SK-N-MC (cell line): ENCODE measurements around the gene PDE4D.

Experiments
- DNase-seq: peaks from one replicate; pipeline ENCODE4 v3.0.0-alpha.2; 2011; ENCODE audit warnings: low read depth, low spot score
- H3K27ac ChIP-seq: fragments of 200-600 bp; sonication (generic); 2 replicates; pipeline ENCODE4 v1.5.1; 2016; ENCODE audit warnings: mixed run types
- H3K36me3 ChIP-seq: fragments of 200-600 bp; sonication (generic); 2 replicates; pipeline ENCODE4 v1.6.1; 2017; ENCODE audit warnings: antibody characterized with exemption, low read length, mixed read lengths; ENCODE audit not compliant: insufficient read depth
- H3K4me3 ChIP-seq: fragments of 200-600 bp; sonication (generic); 2 replicates; pipeline ENCODE4 v1.5.1; 2016
- H3K9ac ChIP-seq: fragments of 200-600 bp; sonication (generic); 2 replicates; pipeline ENCODE4 v1.8.0; 2017; ENCODE audit warnings: mixed run types, mixed read lengths; ENCODE audit not compliant: insufficient read length
- H3K9me3 ChIP-seq: fragments of 200-600 bp; sonication (generic); 2 replicates; pipeline ENCODE4 v1.6.1; 2017; ENCODE audit warnings: low read depth, mild to moderate bottlenecking, antibody characterized with exemption, low read length, moderate library complexity, mixed read lengths
- EZH2 ChIP-seq: fragments of 200-600 bp; sonication (generic); IDR thresholded peaks from one replicate; pipeline ENCODE4 v1.6.1; 2017; ENCODE audit warnings: antibody characterized with exemption
- FOXP2 ChIP-seq: optimal IDR thresholded peaks from 2 replicates; pipeline ENCODE3; 2011; ENCODE audit warnings: mild to moderate bottlenecking, moderate library complexity; ENCODE audit not compliant: insufficient read depth; ENCODE audit errors: extremely low read length, control extremely low read depth
- POLR2AphosphoS5 ChIP-seq: IDR thresholded peaks from 2 replicates; pipeline ENCODE4 v1.6.1; 2012; ENCODE audit warnings: mild to moderate bottlenecking, low read depth, low read length, borderline replicate concordance

Gene PDE4D

GRCh38 chr5:59772757-59773156 is 120.8 kb downstream of the PDE4D start:
- H3K9me3 ChIP-seq, result no peaks in the 10 kb centered on the region
- TF ChIP-seq POLR2AphosphoS5, result no peak
- TF ChIP-seq EZH2, result no peak
- no peak for TF ChIP-seq FOXP2
- no peak overlapping the region for H3K27ac ChIP-seq
- DNase-seq, result no peak
- H3K36me3 ChIP-seq, result no peaks in the 10 kb centered on the region
- H3K4me3 ChIP-seq, result no peak overlapping the region
- H3K9ac ChIP-seq, result no peak overlapping the region

DNA sequence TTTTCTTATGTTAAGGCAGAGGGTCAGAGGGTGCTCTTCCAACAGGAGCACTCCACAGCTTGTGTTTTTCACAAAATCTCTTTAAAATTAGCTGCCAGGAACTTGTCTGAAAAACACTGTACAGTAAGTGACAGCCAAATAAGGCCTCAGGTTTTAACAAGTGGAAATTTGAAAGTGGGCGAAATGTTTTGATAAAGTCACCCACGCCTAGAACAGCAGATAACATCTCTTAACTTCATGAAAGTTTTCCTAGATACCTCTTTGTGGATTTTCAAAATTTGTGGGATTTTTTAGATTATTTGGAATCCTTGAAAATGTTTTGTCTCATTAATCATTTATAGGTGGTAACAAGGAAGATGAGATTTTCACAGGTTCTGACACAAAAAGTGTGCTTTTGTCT is 121.3 kb downstream of the PDE4D start:
- no peak overlapping the region for H3K9ac ChIP-seq
- no peak overlapping the region for H3K4me3 ChIP-seq
- DNase-seq, result no peak
- H3K27ac ChIP-seq, result no peak overlapping the region
- H3K36me3 ChIP-seq, result no peaks in the 10 kb centered on the region
- no peak for TF ChIP-seq EZH2
- TF ChIP-seq FOXP2, result no peak
- TF ChIP-seq POLR2AphosphoS5, result no peak
- no peaks in the 10 kb centered on the region for H3K9me3 ChIP-seq

DNA sequence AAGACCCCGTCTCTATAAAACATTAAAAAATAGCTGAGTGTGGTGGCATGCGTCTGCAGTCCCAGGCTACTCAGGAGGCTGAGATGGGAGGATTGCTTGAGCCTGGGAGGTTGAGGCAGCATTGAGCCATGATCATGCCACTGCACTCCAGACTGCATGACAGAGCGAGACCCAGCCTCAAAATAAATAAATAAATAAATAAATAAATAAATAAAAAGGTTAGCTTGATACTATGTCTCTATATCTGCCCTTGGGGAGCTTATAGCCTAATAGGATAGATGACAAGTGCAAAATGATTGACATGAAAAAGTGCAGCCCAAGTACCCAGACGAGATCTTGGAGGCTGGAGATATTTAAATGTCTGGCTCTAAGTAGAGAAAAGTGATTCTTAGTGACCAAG is 122.6 kb downstream of the PDE4D start:
- H3K36me3 ChIP-seq, result no peaks in the 10 kb centered on the region
- no peak for DNase-seq
- TF ChIP-seq FOXP2 (no peak), POLR2AphosphoS5 (no peak), EZH2 (no peak)
- H3K4me3 ChIP-seq, result no peak overlapping the region
- H3K27ac ChIP-seq, result no peak overlapping the region
- no peak overlapping the region for H3K9ac ChIP-seq
- H3K9me3 ChIP-seq, result no peaks in the 10 kb centered on the region

DNA sequence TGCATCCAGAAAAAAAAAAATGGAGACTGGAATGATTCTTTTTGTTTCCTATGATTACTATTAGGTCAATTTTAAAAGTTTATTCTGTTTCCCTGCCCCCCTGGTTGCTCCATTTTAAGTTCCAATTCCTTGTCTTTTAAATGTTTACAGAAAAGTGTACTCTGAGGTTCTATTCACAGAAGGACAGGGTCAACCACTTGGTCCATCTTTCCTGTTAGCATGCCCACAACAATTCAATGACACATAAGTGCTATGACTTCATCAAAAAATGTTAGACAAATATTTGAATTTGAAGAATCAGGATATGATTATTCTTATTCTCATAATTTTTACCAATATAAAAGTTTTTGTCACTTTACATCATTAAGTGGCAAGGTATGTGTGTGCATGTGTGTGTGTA is 123.7 kb downstream of the PDE4D start:
- H3K9me3 ChIP-seq, result no peaks in the 10 kb centered on the region
- DNase-seq, result no peak
- no peak overlapping the region for H3K9ac ChIP-seq
- H3K4me3 ChIP-seq, result no peak overlapping the region
- TF ChIP-seq POLR2AphosphoS5 (no peak), EZH2 (no peak), FOXP2 (no peak)
- H3K27ac ChIP-seq, result no peak overlapping the region
- no peaks in the 10 kb centered on the region for H3K36me3 ChIP-seq

GRCh38 chr5:59769041-59769360 is 124.5 kb downstream of the PDE4D start:
- peak overlapping the region; percentile 47; the same call in 1 of the 2 replicates for H3K27ac ChIP-seq
- H3K9ac ChIP-seq, result peak overlapping the region; percentile 75
- H3K4me3 ChIP-seq, result peak overlapping the region; percentile 96
- TF ChIP-seq FOXP2, result no peak
- no peaks in the 10 kb centered on the region for H3K9me3 ChIP-seq
- H3K36me3 ChIP-seq, result no peaks in the 10 kb centered on the region
- no peak for DNase-seq

DNA sequence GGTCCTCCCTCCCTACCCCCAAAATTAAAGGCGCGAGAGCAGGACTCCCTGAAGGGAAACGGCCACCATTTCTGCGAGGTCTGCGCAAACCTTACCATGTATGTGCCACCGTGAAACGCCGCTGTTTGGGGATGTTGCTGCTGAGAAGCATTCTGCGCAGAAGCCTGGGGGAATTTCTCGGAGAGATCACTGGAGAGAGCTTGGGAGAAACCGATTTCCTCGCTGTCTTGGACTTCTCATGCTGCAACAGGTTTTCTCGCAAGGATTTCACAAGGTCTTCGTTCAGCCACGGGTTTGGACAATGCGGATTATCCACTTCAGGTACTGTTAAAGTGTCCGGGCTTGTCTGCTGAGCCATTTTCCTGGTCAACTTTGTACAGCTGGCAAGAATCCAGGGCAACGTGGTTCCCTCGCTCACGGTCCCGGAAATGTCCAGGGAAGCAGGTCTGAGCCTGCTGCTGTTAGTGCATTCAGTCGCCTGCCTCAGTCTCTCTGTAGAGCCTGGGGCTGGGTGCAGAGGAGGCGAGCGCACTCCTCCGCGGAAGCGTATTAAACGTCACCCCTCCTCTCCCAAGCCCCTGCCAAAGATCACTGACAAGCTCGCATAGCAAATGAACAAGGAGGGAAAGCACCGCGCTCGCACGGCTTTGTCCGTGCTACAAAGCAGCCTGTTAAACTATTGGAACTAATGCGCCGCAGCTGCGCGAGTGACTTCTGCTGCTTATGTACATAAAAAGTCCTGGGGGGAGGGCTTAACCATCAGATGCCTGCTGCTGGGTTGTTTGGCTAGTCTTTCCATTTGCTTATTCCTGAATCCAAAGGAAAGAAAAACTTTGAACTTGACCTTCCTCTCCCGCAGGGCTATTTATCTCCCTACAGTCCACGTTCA is 125.1 kb downstream of the PDE4D start:
- Histone ChIP-seq H3K4me3 (peak overlapping the region; percentile 96), H3K36me3 (no peaks in the 10 kb centered on the region), H3K27ac (peak overlapping the region; percentile 47; the same call in 1 of the 2 replicates), H3K9me3 (no peaks in the 10 kb centered on the region), H3K9ac (peak overlapping the region; percentile 75)
- 0 out of 2 replicates have a peak, but pooled peaks have one; percentile 26 for TF ChIP-seq POLR2AphosphoS5
- no peak for TF ChIP-seq EZH2
- peak; percentile 86 for DNase-seq

GRCh38 chr5:59767681-59768151 is 125.8 kb downstream of the PDE4D start:
- H3K9ac ChIP-seq, result peak overlapping the region; percentile 75
- no peak overlapping the region; the same call in 1 of the 2 replicates for H3K27ac ChIP-seq
- no peak for DNase-seq
- H3K4me3 ChIP-seq, result peak overlapping the region; percentile 96
- H3K36me3 ChIP-seq, result no peaks in the 10 kb centered on the region
- TF ChIP-seq EZH2, result no peak
- no peak for TF ChIP-seq FOXP2
- TF ChIP-seq POLR2AphosphoS5, result no peak
- no peaks in the 10 kb centered on the region for H3K9me3 ChIP-seq

DNA sequence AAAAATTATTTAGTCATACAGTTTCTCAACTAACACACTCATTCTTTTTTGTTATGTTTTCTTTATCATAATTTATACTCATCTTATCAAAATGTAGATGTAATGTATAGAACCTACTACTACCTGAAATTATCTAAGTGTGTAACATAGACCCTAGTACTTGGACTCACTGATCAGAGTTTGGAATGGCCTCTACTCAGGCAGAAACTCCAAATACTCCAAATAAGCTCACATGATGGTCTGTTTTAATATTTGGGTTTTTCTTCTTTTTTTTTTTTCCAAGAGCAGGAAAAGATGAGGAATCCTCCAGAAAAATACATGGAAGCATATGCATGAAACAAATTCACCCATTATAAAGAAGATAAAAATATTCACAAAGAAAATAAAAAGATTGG is 126.3 kb downstream of the PDE4D start:
- Histone ChIP-seq H3K36me3 (no peaks in the 10 kb centered on the region), H3K27ac (no peak overlapping the region; the same call in 1 of the 2 replicates), H3K4me3 (peak overlapping the region; percentile 96), H3K9me3 (no peaks in the 10 kb centered on the region), H3K9ac (peak overlapping the region; percentile 75)
- DNase-seq, result no peak
- TF ChIP-seq FOXP2, result no peak
- TF ChIP-seq POLR2AphosphoS5, result no peak
- no peak for TF ChIP-seq EZH2

- TF ChIP-seq FOXP2 (no peak), POLR2AphosphoS5 (no peak), EZH2 (no peak)
- H3K9ac ChIP-seq, result no peak overlapping the region
- H3K9me3 ChIP-seq, result no peaks in the 10 kb centered on the region
- no peaks in the 10 kb centered on the region for H3K36me3 ChIP-seq
- H3K4me3 ChIP-seq, result peak overlapping the region; percentile 96
- H3K27ac ChIP-seq, result 0 out of 2 replicates have a peak overlapping the region, but pooled peaks have one; percentile 21
- DNase-seq, result no peak
Measured at GRCh38 chr5:59766427-59767210, 126.9 kb downstream of the PDE4D start.
